ENCODE measurements around the gene FRMD4A. TPM values are rescaled to one million over a fixed set of nuclear protein-coding genes. Genes with fewer than 3 reads are reported as not detected.

The FRMD4A gene
- total and polyA plus RNA-seq, 10 of the 15 experiments (the other 5 are each of a cell fraction or from before 2014, with no cell fraction given): 17.8 to 75.2 (median 39.1) TPM

GRCh38 chr10:13784067-13784466, 546.7 kb downstream of the FRMD4A start (continued):
- TF ChIP-seq SREBF2 (IDR thresholded peaks at IDR 0.05; ENCODE audit: low read length): no peak
- no peak for TF ChIP-seq SIX5 (IDR thresholded peaks at IDR 0.05; ENCODE audit: low read depth, low read length, severe bottlenecking)
- TF ChIP-seq YY1 (IDR thresholded peaks at IDR 0.05; ENCODE audit: low read depth, low read length): 0 out of 2 replicates have a peak, but pooled peaks have one; percentile 24
- peak; percentile 58; the same call in 1 of the 2 replicates for TF ChIP-seq SPI1 (IDR thresholded peaks at IDR 0.05; ENCODE audit: borderline replicate concordance, insufficient read depth, low read depth, low read length)
- TF ChIP-seq DPF2 (IDR thresholded peaks at IDR 0.05): no peak
- TF ChIP-seq KDM1A (IDR thresholded peaks at IDR 0.05; ENCODE audit: borderline replicate concordance): no peak
- no peak for TF ChIP-seq PBX3 (IDR thresholded peaks at IDR 0.05; ENCODE audit: insufficient replicate concordance, low read depth, low read length)
- no peak for TF ChIP-seq HSF1 (IDR thresholded peaks at IDR 0.05; ENCODE audit: low read depth, low read length)

GRCh38 chr10:13779748-13780147, 551.0 kb downstream of the FRMD4A start:
- CTCF ChIA-PET: interaction anchor here (0.7 to 1.5 kb wide), 2 partner anchors 120 to 419 kb away, joined by 3 to 5 read pairs; no protein-coding TSS in a partner anchor
- TF ChIP-seq YBX1 (IDR thresholded peaks at IDR 0.05) (no peak), CREB1 (IDR thresholded peaks at IDR 0.05; ENCODE audit: low read depth) (no peak), BCL11A (IDR thresholded peaks at IDR 0.05; ENCODE audit: low read depth, low read length) (no peak), CEBPB (IDR thresholded peaks at IDR 0.05; ENCODE audit: borderline replicate concordance in 1 of 2, low read depth in 2 of 2, low read length in 2 of 2) (no peak), REST (IDR thresholded peaks at IDR 0.05; ENCODE audit: low read depth, low read length) (no peak), EZH2 (IDR thresholded peaks at IDR 0.05; ENCODE audit: borderline replicate concordance, control insufficient read depth, low read depth, low read length) (no peak), TCF7 (IDR thresholded peaks at IDR 0.05; ENCODE audit: borderline replicate concordance) (no peak), CREM (IDR thresholded peaks at IDR 0.05; ENCODE audit: low read depth) (no peak), MYB (IDR thresholded peaks at IDR 0.05; ENCODE audit: borderline replicate concordance, low read depth, low read length) (no peak), NFIC (IDR thresholded peaks at IDR 0.05; ENCODE audit: low read depth, low read length) (no peak), BMI1 (IDR thresholded peaks at IDR 0.05; ENCODE audit: borderline replicate concordance) (no peak)

More at GRCh38 chr10:13779748-13780147, 551.0 kb downstream of the FRMD4A start:
- Histone ChIP-seq H3K9ac (ENCODE audit: control insufficient read depth, insufficient read depth, low read length) (no peak overlapping the region), H3K27ac (ENCODE audit: control insufficient read depth, insufficient read depth) (no peak overlapping the region), H2AFZ (ENCODE audit: control insufficient read depth, low read depth, low read length) (no peak overlapping the region), H3K9me3 (replicated peaks; ENCODE audit: control insufficient read depth, insufficient read depth, low read length) (no peaks in the 10 kb centered on the region), H3K79me2 (ENCODE audit: control insufficient read depth, insufficient read depth, low read length) (no peaks in the 10 kb centered on the region), H3K27me3 (replicated peaks in 1 of 2; ENCODE audit: control insufficient read depth in 2 of 2, insufficient read depth in 2 of 2, low read length in 1 of 2) (no peaks in the 10 kb centered on the region), H3K4me2 (ENCODE audit: control insufficient read depth, insufficient read depth) (no peak overlapping the region), H3K36me3 (ENCODE audit: control insufficient read depth in 2 of 2, insufficient read depth in 2 of 2, low read length in 1 of 2) (no peaks in the 10 kb centered on the region), H3K4me1 (ENCODE audit: control insufficient read depth, insufficient read depth, low read length) (peaks cover 16% of the 10 kb centered on the region), H4K20me1 (ENCODE audit: control insufficient read depth, insufficient read depth) (no peaks in the 10 kb centered on the region), H3K4me3 (no peak overlapping the region)
- no TSS peak for BruUV-seq (replicated peaks)
- ChIA-PET POLR2A (no interaction called here), SMC1A (ENCODE audit: uncharacterized antibody, unreplicated experiment) (interaction anchor here (1.4 kb wide), 1 partner anchor 120 kb away, joined by 4 read pairs; no protein-coding TSS in a partner anchor), RAD21 (ENCODE audit: unreplicated experiment) (interaction anchor here (0.8 kb wide), 2 partner anchors 9 to 120 kb away, joined by 3 to 4 read pairs; no protein-coding TSS in a partner anchor)
- intact Hi-C loops (cut with micrococcal nuclease; ENCODE audit: unreplicated experiment) (loop anchor here (5.0 to 10.0 kb wide), 4 partner anchors 72 to 715 kb away; partner anchors contain the start of gene PRPF18), in situ Hi-C loops (cut with MboI) (loop anchor here (5.0 to 10.0 kb wide), 2 partner anchors 112 to 405 kb away; no protein-coding TSS in a partner anchor)
- 46% methylated on average over 6 of the region's 6 CpGs for WGBS (ENCODE audit: insufficient coverage, insufficient replicate concordance, low lambda C conversion rate, missing lambda C conversion rate)
- ATAC-seq (no peak), DNase-seq (ENCODE audit: low read depth, low spot score) (no peak), FAIRE-seq (no peak)

Data from GM12878 (cell line).